Adrenal gland (tissue), 12 donors: ENCODE results near the gene DENND4A. TPM values are rescaled to one million over a fixed set of nuclear protein-coding genes. Genes with fewer than 3 reads are reported as not detected.
"Not testable (repeated sequence)": the region's sequence is repeated elsewhere in the genome, so short reads cannot be mapped to it uniquely, and the experiment has no call there.

ENCODE experiments used
- DNase-seq, 7 donors: peaks; one replicate each; pipeline ENCODE4 v3.0.0-alpha.2; 2019 to 2020
- H3K27ac ChIP-seq, 5 donors: fragments of 200-600 bp; sonication (generic) in 4 of 5; 1 replicate in 3 of 5; 2 replicates in 2 of 5; pipeline versions ENCODE4 v1.5.1 to v1.8.0; 2016 to 2020; ENCODE audit warnings: mild to moderate bottlenecking in 1 of 5
- H3K27me3 ChIP-seq: fragments of 200-600 bp; 2 replicates; pipeline ENCODE4 v1.8.0; 2021
- H3K36me3 ChIP-seq, 2 donors: fragments of 200-600 bp; replicated peaks in 1 of 2; 1 replicate in 1 of 2; 2 replicates in 1 of 2; pipeline versions ENCODE4 v1.5.1 to v1.8.0; 2018 to 2022
- H3K4me1 ChIP-seq, 2 donors: fragments of 200-600 bp; replicated peaks in 1 of 2; 1 replicate in 1 of 2; 2 replicates in 1 of 2; pipeline versions ENCODE4 v1.5.1 to v1.8.0; 2018 to 2021
- H3K4me3 ChIP-seq, 4 donors: fragments of 200-600 bp; sonication (generic) in 3 of 4; one replicate each; pipeline ENCODE4 v1.5.1; 2016 to 2018
- H3K9me3 ChIP-seq, 3 donors: fragments of 200-600 bp; sonication (generic) in 1 of 3; replicated peaks in 1 of 3; 1 replicate in 2 of 3; 2 replicates in 1 of 3; pipeline versions ENCODE4 v1.5.1 to v1.8.0; 2016 to 2021
- POLR2A ChIP-seq, 2 donors: fragments of 450-650 bp; IDR thresholded peaks; one replicate each; pipeline ENCODE4 v1.6.1; 2017; ENCODE audit warnings: antibody characterized with exemption in 2 of 2, mild to moderate bottlenecking in 2 of 2, moderate library complexity in 1 of 2
- WGBS, 4 donors: extraction: QIAGEN DNeasy Blood & Tissue Kit in 2 of 4; methylation state at CpG; one replicate each; pipeline versions ENCODE4 v1.1.5 to v1.1.7; 2013 to 2017; 5-methylcytosine and 5-hydroxymethylcytosine counted together
- intact Hi-C, 2 donors: fragments of 100-400 bp; cut with DNase I; formaldehyde crosslinking; loops; one replicate each; pipeline versions ENCODE4 v1.14.1 to v1.15.0; 2022 to 2023
- polyA plus RNA-seq, 3 donors: library from polyadenylated mRNA; stranded (reverse); fragments of 200-250 nt in 2 of 3; fragments of 350-450 nt in 1 of 3; fragmentation: Illumina TruSeq in 1 of 3; extraction: RNeasy Lipid Tissue Mini Kit (QIAGEN cat#74804) in 1 of 3; gene quantifications; one replicate each; pipeline ENCODE4 v1.2.3, GENCODE V29; 2013 to 2014
- total RNA-seq, 9 donors: library from RNA; depleted of rRNA in 4 of 9; stranded (reverse); fragments of >200 nt in 4 of 9; fragments of 120-200 nt in 1 of 9; fragmentation: NEBNext Ultra II Directional in 1 of 9; extraction: Animal tissue kit (Norgen Biotek cat#: 25700) in 1 of 9; gene quantifications; one replicate each; pipeline versions ENCODE4 v1.1.0 to v1.2.4, GENCODE V29; 2013 to 2023
- TF ChIP-seq, protein P1 (sequence below), 6 experiments: fragments of 450-650 bp in 4 of 6; fragments of 200-600 bp in 2 of 6; sonication (generic) in 1 of 6; IDR thresholded peaks; 1 replicate in 5 of 6; 2 replicates in 1 of 6; pipeline versions ENCODE4 v1.5.1 to v1.8.0; 2016 to 2021; ENCODE audit warnings: antibody characterized with exemption in 6 of 6, mild to moderate bottlenecking in 2 of 6, moderate library complexity in 1 of 6
- donor health status: healthy with polysubstance abuse.
- donor health status: Bipolar disorder and iron deficiency.
- donor health status: DM: yes; HTN: yes; CAD: no.
- donor health status: DM: no; HTN: no; CAD: no.
- donor health status: DM: no; HTN: no; CAD: no.
- donor health status: DM: yes; HTN: yes; CAD: no.

The DENND4A gene
- total and polyA plus RNA-seq, 12 donors, result 12.9 to 51.8 (median 35.0) TPM

DNA sequence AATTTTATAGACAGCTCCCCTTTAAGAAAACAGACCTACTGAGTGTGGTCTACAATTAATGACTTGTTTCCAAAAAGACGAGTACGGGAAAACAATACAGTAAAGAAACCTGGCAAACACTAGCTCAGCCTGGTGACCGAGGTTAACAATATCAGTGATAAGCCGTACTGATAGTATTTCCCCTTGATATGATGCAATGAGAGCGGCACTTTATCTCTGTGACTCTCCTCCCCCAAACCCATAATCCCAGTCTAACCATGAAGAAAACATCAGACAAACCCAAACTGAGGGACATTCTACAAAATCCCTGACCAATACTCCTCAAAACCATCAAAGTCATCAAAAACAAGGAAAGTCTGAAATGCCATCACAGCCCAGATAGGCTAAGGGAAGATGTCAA is 8.2 kb downstream of the DENND4A start:
- WGBS, 4 donors, result 45 to 64% (median 49%) methylated on average over 5 of the region's 5 CpGs
- Histone ChIP-seq H3K27ac (no peak overlapping the region), H3K36me3 (peaks cover 0 to 7% of the 10 kb centered on the region in 2 donors), H3K4me1 (peaks cover 6 to 36% of the 10 kb centered on the region in 2 donors), H3K27me3 (no peaks in the 10 kb centered on the region), H3K9me3 (no peaks in the 10 kb centered on the region), H3K4me3 (no peak overlapping the region)
- DNase-seq, result no peak
- no peak for TF ChIP-seq POLR2A (IDR thresholded peaks at IDR 0.05)
- TF ChIP-seq, protein P1, sequence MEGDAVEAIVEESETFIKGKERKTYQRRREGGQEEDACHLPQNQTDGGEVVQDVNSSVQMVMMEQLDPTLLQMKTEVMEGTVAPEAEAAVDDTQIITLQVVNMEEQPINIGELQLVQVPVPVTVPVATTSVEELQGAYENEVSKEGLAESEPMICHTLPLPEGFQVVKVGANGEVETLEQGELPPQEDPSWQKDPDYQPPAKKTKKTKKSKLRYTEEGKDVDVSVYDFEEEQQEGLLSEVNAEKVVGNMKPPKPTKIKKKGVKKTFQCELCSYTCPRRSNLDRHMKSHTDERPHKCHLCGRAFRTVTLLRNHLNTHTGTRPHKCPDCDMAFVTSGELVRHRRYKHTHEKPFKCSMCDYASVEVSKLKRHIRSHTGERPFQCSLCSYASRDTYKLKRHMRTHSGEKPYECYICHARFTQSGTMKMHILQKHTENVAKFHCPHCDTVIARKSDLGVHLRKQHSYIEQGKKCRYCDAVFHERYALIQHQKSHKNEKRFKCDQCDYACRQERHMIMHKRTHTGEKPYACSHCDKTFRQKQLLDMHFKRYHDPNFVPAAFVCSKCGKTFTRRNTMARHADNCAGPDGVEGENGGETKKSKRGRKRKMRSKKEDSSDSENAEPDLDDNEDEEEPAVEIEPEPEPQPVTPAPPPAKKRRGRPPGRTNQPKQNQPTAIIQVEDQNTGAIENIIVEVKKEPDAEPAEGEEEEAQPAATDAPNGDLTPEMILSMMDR (IDR thresholded peaks at IDR 0.05), result no peak
- intact Hi-C loops, result no loop called here

DNA sequence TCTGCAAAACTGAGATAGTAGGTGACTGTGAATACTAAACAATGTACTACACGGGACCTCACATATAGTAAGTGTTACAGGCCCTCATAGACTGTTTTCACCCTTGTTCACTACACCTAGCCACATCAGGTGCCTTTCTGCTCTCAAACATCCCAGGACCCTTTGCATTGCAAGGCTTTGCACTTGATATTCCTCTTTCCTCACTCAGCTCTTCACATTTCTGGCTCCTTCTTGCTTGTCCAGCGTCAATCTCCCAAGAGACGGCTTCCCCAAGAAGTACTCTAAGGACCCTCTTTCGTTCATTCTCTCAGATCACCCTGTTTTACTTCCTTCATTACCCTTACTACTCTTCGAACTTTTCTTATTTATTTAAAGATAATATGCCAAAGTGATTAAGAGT is 10.0 kb downstream of the DENND4A start:
- peaks cover 2 to 29% of the 10 kb centered on the region in 2 donors for H3K4me1 ChIP-seq
- 87 to 90% (median 88%) methylated on average over 5 of the region's 5 CpGs for WGBS, 4 donors
- H3K9me3 ChIP-seq, result no peaks in the 10 kb centered on the region
- H3K27ac ChIP-seq, result no peak overlapping the region
- intact Hi-C loops, result no loop called here
- DNase-seq, result no peak
- TF ChIP-seq, protein P1 (IDR thresholded peaks at IDR 0.05), result no peak
- no peak for TF ChIP-seq POLR2A (IDR thresholded peaks at IDR 0.05)
- no peaks in the 10 kb centered on the region for H3K27me3 ChIP-seq
- H3K4me3 ChIP-seq, result no peak overlapping the region
- H3K36me3 ChIP-seq, result peaks cover 0 to 7% of the 10 kb centered on the region in 2 donors

- H3K4me3 ChIP-seq, H3K36me3 ChIP-seq, DNase-seq, H3K27me3 ChIP-seq, H3K9me3 ChIP-seq, H3K27ac ChIP-seq, intact Hi-C loops: not testable (repeated sequence)
- peaks cover 0 to 20% of the 10 kb centered on the region in 2 donors for H3K4me1 ChIP-seq
- WGBS, 4 donors, result 80 to 94% (median 86%) methylated on average over 9 of the region's 9 CpGs
Observed at GRCh38 chr15:65778701-65779100, 13.4 kb downstream of the DENND4A start.

DNA sequence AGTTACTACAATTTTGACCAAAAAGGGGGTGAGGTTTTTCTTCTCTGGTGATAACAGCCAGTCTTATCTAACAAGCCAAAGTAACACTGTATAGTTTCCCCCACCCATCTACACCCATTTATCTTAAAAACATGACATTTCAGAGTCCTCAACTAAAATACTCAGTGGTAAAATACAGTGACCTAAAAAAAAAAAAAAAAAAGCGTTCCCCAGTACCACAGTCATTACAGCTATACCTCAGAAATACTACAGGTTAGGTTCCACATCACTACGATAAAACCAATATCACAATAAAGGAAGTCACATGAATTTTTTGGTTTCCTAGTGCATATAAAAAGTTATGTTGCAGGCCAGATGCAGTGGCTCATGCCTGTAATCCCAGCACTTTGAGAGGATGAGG is 13.8 kb downstream of the DENND4A start:
- WGBS, 4 donors, result 62 to 82% (median 76%) methylated on average over 2 of the region's 2 CpGs
- no peak for TF ChIP-seq POLR2A (IDR thresholded peaks at IDR 0.05)
- TF ChIP-seq, protein P1 (IDR thresholded peaks at IDR 0.05), result no peak
- Histone ChIP-seq H3K36me3 (no peaks in the 10 kb centered on the region), H3K9me3 (no peaks in the 10 kb centered on the region), H3K4me3 (no peak overlapping the region), H3K4me1 (peaks cover 0 to 18% of the 10 kb centered on the region in 2 donors), H3K27ac (no peak overlapping the region), H3K27me3 (no peaks in the 10 kb centered on the region)
- intact Hi-C loops, result no loop called here
- no peak for DNase-seq

DNA sequence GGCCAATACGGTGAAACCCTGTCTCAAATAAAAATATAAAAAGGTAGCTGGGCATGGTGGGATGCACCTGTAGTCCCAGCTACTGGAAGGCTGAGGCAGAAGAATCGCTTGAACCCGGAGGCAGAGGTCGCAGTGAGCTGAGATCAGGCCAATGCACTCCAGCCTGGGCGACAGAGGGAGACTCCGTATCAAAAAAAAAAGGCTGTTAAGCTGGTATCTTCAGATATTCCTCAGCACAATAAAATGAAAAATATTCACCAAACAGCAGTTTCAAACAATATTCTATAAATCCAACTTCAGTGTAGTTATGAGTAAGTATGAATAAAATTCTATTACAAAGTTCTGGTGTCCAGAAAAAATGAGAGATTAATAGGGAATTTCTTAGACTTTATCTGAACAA is 14.2 kb downstream of the DENND4A start:
- Histone ChIP-seq H3K27ac (no peak overlapping the region), H3K4me3 (no peak overlapping the region), H3K4me1 (peaks cover 0 to 18% of the 10 kb centered on the region in 2 donors), H3K36me3 (no peaks in the 10 kb centered on the region), H3K27me3 (no peaks in the 10 kb centered on the region), H3K9me3 (no peaks in the 10 kb centered on the region)
- intact Hi-C loops, result no loop called here
- TF ChIP-seq POLR2A (IDR thresholded peaks at IDR 0.05), result no peak
- TF ChIP-seq, protein P1 (IDR thresholded peaks at IDR 0.05), result no peak
- WGBS, 4 donors, result 91 to 97% (median 94%) methylated on average over 6 of the region's 6 CpGs
- DNase-seq, result no peak
